Natural killer cell (primary cell): Measurements from ENCODE around the gene ALK. TPM values are rescaled to one million over a fixed set of nuclear protein-coding genes. Genes with fewer than 3 reads are reported as not detected.

Source experiments
- ATAC-seq, 3 donors: fragments of 150-1000 bp in 2 of 3; fragments of 200-7000 bp in 1 of 3; cut with Tn5 transposase; 1 replicate in 1 of 3; 2 replicates in 2 of 3; pipeline ENCODE4 v1.10.0; 2021; ENCODE audit warnings: mild to moderate bottlenecking in 2 of 3, moderate library complexity in 2 of 3
- DNase-seq, 2 donors: peaks; one replicate each; pipeline versions ENCODE4 v3.0.0 to v3.0.0-alpha.2; 2013 to 2021; ENCODE audit warnings: mixed read lengths in 1 of 2
- H3K27ac ChIP-seq: one replicate; pipeline ENCODE4 v1.5.1; 2013; ENCODE audit warnings: mild to moderate bottlenecking, low read length
- H3K27me3 ChIP-seq: one replicate; pipeline ENCODE4 v1.6.1; 2013; ENCODE audit warnings: low read length; ENCODE audit not compliant: control insufficient read depth, insufficient read depth
- H3K36me3 ChIP-seq: one replicate; pipeline ENCODE4 v1.6.1; 2013; ENCODE audit warnings: low read length; ENCODE audit not compliant: control insufficient read depth, insufficient read depth
- H3K4me1 ChIP-seq: one replicate; pipeline ENCODE4 v1.6.1; 2013; ENCODE audit warnings: low read length; ENCODE audit not compliant: control insufficient read depth, insufficient read depth
- H3K4me3 ChIP-seq: one replicate; pipeline ENCODE4 v1.5.1; 2013; ENCODE audit warnings: low read length
- H3K9me3 ChIP-seq: one replicate; pipeline ENCODE4 v1.6.1; 2013; ENCODE audit warnings: low read length; ENCODE audit not compliant: control insufficient read depth, insufficient read depth
- H3K27ac Mint-ChIP-seq, 2 donors: one replicate each; pipeline ENCODE4 v1.8.0; 2022; ENCODE audit warnings: mild to moderate bottlenecking in 2 of 2, mixed read lengths in 2 of 2, moderate library complexity in 1 of 2
- H3K27me3 Mint-ChIP-seq, 2 donors: one replicate each; pipeline ENCODE4 v1.8.0; 2022; ENCODE audit warnings: low read depth in 2 of 2, mixed read lengths in 2 of 2
- H3K36me3 Mint-ChIP-seq: one replicate; pipeline ENCODE4 v1.8.0; 2022; ENCODE audit warnings: mixed read lengths
- H3K4me1 Mint-ChIP-seq, 2 donors: one replicate each; pipeline ENCODE4 v1.8.0; 2022; ENCODE audit warnings: mixed read lengths in 2 of 2
- H3K4me3 Mint-ChIP-seq: one replicate; pipeline ENCODE4 v1.8.0; 2022; ENCODE audit warnings: mild to moderate bottlenecking, moderate library complexity, mixed read lengths
- H3K9me3 Mint-ChIP-seq, 2 donors: one replicate each; pipeline ENCODE4 v1.8.0; 2022; ENCODE audit warnings: mixed read lengths in 2 of 2
- CTCF ChIP-seq: fragments of 200-600 bp; IDR thresholded peaks from one replicate; pipeline ENCODE4 v1.8.0; 2022; ENCODE audit warnings: antibody characterized with exemption
- WGBS: methylation state at CpG from one replicate; pipeline ENCODE4 v1.1.7; 2013; ENCODE audit warnings: missing lambda C conversion rate; ENCODE audit not compliant: insufficient coverage; 5-methylcytosine and 5-hydroxymethylcytosine counted together
- intact Hi-C: fragments of 100-400 bp; cut with micrococcal nuclease; formaldehyde crosslinking; loops from one replicate; pipeline ENCODE4 v1.14.2; 2022
- total RNA-seq, 4 donors: library from RNA; stranded (reverse); fragments of 120-200 nt in 1 of 4; gene quantifications; one replicate each; pipeline versions ENCODE4 v1.2.3 to v1.2.4, GENCODE V29; 2013 to 2022

ALK gene
- total RNA-seq, 3 donors from 2014 or later (not counting 1 experiment from before 2014, with no cell fraction given): not detected

- no peaks in the 10 kb centered on the region for H3K4me1 Mint-ChIP-seq
- TF ChIP-seq CTCF: no peak
- Histone ChIP-seq H3K4me1 (no peaks in the 10 kb centered on the region), H3K27me3 (no peaks in the 10 kb centered on the region), H3K4me3 (no peak overlapping the region), H3K9me3 (no peaks in the 10 kb centered on the region), H3K27ac (no peak overlapping the region), H3K36me3 (no peaks in the 10 kb centered on the region)
- intact Hi-C loops: no loop called here
- H3K4me3 Mint-ChIP-seq: no peak overlapping the region
- H3K36me3 Mint-ChIP-seq: no peaks in the 10 kb centered on the region
- H3K27me3 Mint-ChIP-seq: peaks cover 13 to 19% of the 10 kb centered on the region in 2 donors
- 95% methylated on average over 5 of the region's 6 CpGs for WGBS
- no peak for ATAC-seq
- H3K9me3 Mint-ChIP-seq: no peaks in the 10 kb centered on the region
- H3K27ac Mint-ChIP-seq: no peak overlapping the region
- no peak for DNase-seq
Measured at GRCh38 chr2:29774624-29775023, 146.8 kb downstream of the ALK start.

- Mint-ChIP-seq H3K36me3 (no peaks in the 10 kb centered on the region), H3K4me1 (no peaks in the 10 kb centered on the region), H3K4me3 (no peak overlapping the region), H3K27me3 (peaks cover 11 to 16% of the 10 kb centered on the region in 2 donors), H3K27ac (no peak overlapping the region), H3K9me3 (no peaks in the 10 kb centered on the region)
- DNase-seq (no peak), ATAC-seq (no peak)
- 81% methylated on average over 3 of the region's 3 CpGs for WGBS
- no peaks in the 10 kb centered on the region for H3K27me3 ChIP-seq
- intact Hi-C loops: no loop called here
- no peak overlapping the region for H3K4me3 ChIP-seq
- no peaks in the 10 kb centered on the region for H3K4me1 ChIP-seq
- H3K27ac ChIP-seq: no peak overlapping the region
- H3K9me3 ChIP-seq: no peaks in the 10 kb centered on the region
- no peak for TF ChIP-seq CTCF
- H3K36me3 ChIP-seq: no peaks in the 10 kb centered on the region
Measured at GRCh38 chr2:29770846-29771245, 150.5 kb downstream of the ALK start.

GRCh38 chr2:29769847-29770246 lies 151.5 kb downstream of the ALK start:
- no peak for TF ChIP-seq CTCF
- H3K4me1 ChIP-seq: no peaks in the 10 kb centered on the region
- Mint-ChIP-seq H3K36me3 (no peaks in the 10 kb centered on the region), H3K4me1 (no peaks in the 10 kb centered on the region), H3K4me3 (no peak overlapping the region), H3K27ac (no peak overlapping the region), H3K9me3 (no peaks in the 10 kb centered on the region), H3K27me3 (peaks cover 14 to 15% of the 10 kb centered on the region in 2 donors)
- no peaks in the 10 kb centered on the region for H3K27me3 ChIP-seq
- no peaks in the 10 kb centered on the region for H3K36me3 ChIP-seq
- DNase-seq (no peak), ATAC-seq (no peak)
- 95% methylated on average over 2 of the region's 4 CpGs for WGBS
- H3K27ac ChIP-seq: no peak overlapping the region
- H3K9me3 ChIP-seq: no peaks in the 10 kb centered on the region
- intact Hi-C loops: no loop called here
- no peak overlapping the region for H3K4me3 ChIP-seq

GRCh38 chr2:29767606-29768335 lies 153.6 kb downstream of the ALK start:
- peaks cover 8 to 14% of the 10 kb centered on the region in 2 donors for H3K27me3 Mint-ChIP-seq
- ATAC-seq: no peak
- WGBS: 77% methylated on average over 8 of the region's 9 CpGs
- no peak overlapping the region for H3K4me3 Mint-ChIP-seq
- H3K4me1 Mint-ChIP-seq: no peaks in the 10 kb centered on the region
- H3K36me3 ChIP-seq: no peaks in the 10 kb centered on the region
- H3K9me3 Mint-ChIP-seq: no peaks in the 10 kb centered on the region
- H3K9me3 ChIP-seq: no peaks in the 10 kb centered on the region
- H3K27ac ChIP-seq: no peak overlapping the region
- intact Hi-C loops: no loop called here
- H3K27ac Mint-ChIP-seq: no peak overlapping the region
- no peak for TF ChIP-seq CTCF
- no peak overlapping the region for H3K4me3 ChIP-seq
- no peaks in the 10 kb centered on the region for H3K4me1 ChIP-seq
- H3K36me3 Mint-ChIP-seq: no peaks in the 10 kb centered on the region
- H3K27me3 ChIP-seq: no peaks in the 10 kb centered on the region
- no peak for DNase-seq
